HCT116 (cell line): ENCODE results near the gene CCDC121. TPM values are rescaled to one million over a fixed set of nuclear protein-coding genes. Genes with fewer than 3 reads are reported as not detected.

Experiments
- ATAC-seq: fragments of 200-7000 bp; cut with Tn5 transposase; 2 replicates; pipeline ENCODE4 v1.9.1; 2020; ENCODE audit warnings: mild to moderate bottlenecking, moderate library complexity
- BruUV-seq: library from RNA; stranded (reverse); fragments of 400-500 nt; replicated peaks from 2 replicates; lab custom pipeline; 2021; lab: Mats Ljungman, UMichigan
- CTCF ChIA-PET: fragments of 300-600 bp; sonication (Branson Sonifier 250); formaldehyde crosslinking; loops from one replicate; lab custom pipeline; 2021; ENCODE audit warnings: antibody characterized with exemption; lab: Charles Lee
- POLR2A ChIA-PET: fragments of 300-600, 350-600 bp; sonication (Branson Sonifier 250); formaldehyde crosslinking; loops from one replicate; lab custom pipeline; 2021; ENCODE audit warnings: antibody characterized with exemption; lab: Charles Lee
- RAD21 ChIA-PET, 2 experiments: fragments of 300-600 bp; sonication (Branson Sonifier 250); formaldehyde crosslinking; loops; one replicate each; lab custom pipeline; 2023; ENCODE audit warnings: low total read pairs in 2 of 2; ENCODE audit not compliant: uncharacterized antibody in 2 of 2, unreplicated experiment in 2 of 2, low non-redundant PET in 1 of 2; lab: Charles Lee
- DNase-seq: peaks from one replicate; pipeline ENCODE4 v3.0.0-alpha.2; 2010; ENCODE audit warnings: low read depth, low spot score
- H2AFZ ChIP-seq: fragments of 200-600 bp; shearing (Covaris generic), sonication (generic); 2 replicates; pipeline ENCODE4 v1.6.1; 2017; ENCODE audit warnings: low read depth, mixed run types, mixed read lengths, antibody characterized with exemption, low read length; ENCODE audit not compliant: poor library complexity, severe bottlenecking
- H3K27ac ChIP-seq: 2 replicates; pipeline ENCODE4 v1.5.1; 2012; ENCODE audit warnings: low read depth, low read length
- H3K27me3 ChIP-seq: fragments of 200-600 bp; sonication (generic); 2 replicates; pipeline ENCODE4 v1.6.1; 2016; ENCODE audit warnings: mixed run types, low read length, mixed read lengths; ENCODE audit not compliant: insufficient read depth
- H3K36me3 ChIP-seq, 2 experiments: fragments of 200-500 bp in 1 of 2; fragments of 200-600 bp in 1 of 2; sonication (Bioruptor generic) in 1 of 2; sonication (generic) in 1 of 2; 2 replicates each; pipeline versions ENCODE4 v1.5.1 to v1.6.1; 2014 to 2016; ENCODE audit warnings: low read length in 2 of 2, inconsistent platforms in 1 of 2, mixed read lengths in 1 of 2, mixed run types in 1 of 2; ENCODE audit not compliant: insufficient read depth in 2 of 2, control insufficient read depth in 1 of 2
- H3K4me1 ChIP-seq, 2 experiments: fragments of 200-600 bp in 1 of 2; sonication (generic) in 1 of 2; 2 replicates each; pipeline versions ENCODE4 v1.5.1 to v1.6.1; 2012 to 2017; ENCODE audit warnings: low read length in 2 of 2, inconsistent platforms in 1 of 2, mild to moderate bottlenecking in 1 of 2, mixed read lengths in 1 of 2, mixed run types in 1 of 2, moderate library complexity in 1 of 2; ENCODE audit not compliant: insufficient read depth in 2 of 2, control insufficient read depth in 1 of 2
- H3K4me2 ChIP-seq: fragments of 200-600 bp; sonication (generic); 2 replicates; pipeline ENCODE4 v1.6.1; 2017; ENCODE audit warnings: mixed run types, low read length, mixed read lengths
- H3K4me3 ChIP-seq, 2 experiments: fragments of 200-600 bp in 1 of 2; sonication (generic) in 1 of 2; replicated peaks in 1 of 2; 2 replicates each; pipeline ENCODE4 v1.5.1; 2011 to 2016; ENCODE audit warnings: low read length in 2 of 2, control low read depth in 1 of 2, low read depth in 1 of 2, mild to moderate bottlenecking in 1 of 2, mixed read lengths in 1 of 2, mixed run types in 1 of 2
- H3K79me2 ChIP-seq: fragments of 200-600 bp; sonication (generic); 2 replicates; pipeline ENCODE4 v1.6.1; 2017; ENCODE audit warnings: mild to moderate bottlenecking, mixed run types, low read length, moderate library complexity, mixed read lengths; ENCODE audit not compliant: insufficient read depth
- H3K9ac ChIP-seq: fragments of 200-600 bp; sonication (generic); 2 replicates; pipeline ENCODE4 v1.6.1; 2016; ENCODE audit warnings: low read length, mixed read lengths
- H3K9me2 ChIP-seq: fragments of 200-600 bp; sonication (generic), shearing (Covaris generic); 2 replicates; pipeline ENCODE4 v1.6.1; 2017; ENCODE audit warnings: mixed run types, mild to moderate bottlenecking, moderate library complexity; ENCODE audit not compliant: insufficient read depth
- H3K9me3 ChIP-seq, 2 experiments: fragments of 200-500 bp in 1 of 2; fragments of 200-600 bp in 1 of 2; sonication (Bioruptor generic) in 1 of 2; sonication (generic) in 1 of 2; 2 replicates each; pipeline ENCODE4 v1.6.1; 2014 to 2017; ENCODE audit warnings: low read length in 2 of 2, mixed read lengths in 2 of 2, inconsistent platforms in 1 of 2, low read depth in 1 of 2, mild to moderate bottlenecking in 1 of 2, mixed run types in 1 of 2, moderate library complexity in 1 of 2; ENCODE audit not compliant: control insufficient read depth in 1 of 2, insufficient read depth in 1 of 2
- H4K20me1 ChIP-seq: fragments of 200-600 bp; sonication (generic), shearing (Covaris generic); 2 replicates; pipeline ENCODE4 v1.6.1; 2017; ENCODE audit warnings: mixed run types, mild to moderate bottlenecking, moderate library complexity; ENCODE audit not compliant: insufficient read depth
- ATF3 ChIP-seq: IDR thresholded peaks from 2 replicates; pipeline ENCODE4 v1.6.1; 2012
- CEBPB ChIP-seq: IDR thresholded peaks from 2 replicates; pipeline ENCODE4 v1.6.1; 2012; ENCODE audit warnings: low read depth
- CTCF ChIP-seq, 3 experiments: fragments of 200-600 bp in 1 of 3; sonication (generic) in 1 of 3; IDR thresholded peaks in 2 of 3; conservative IDR thresholded peaks in 1 of 3; 2 replicates each; pipeline ENCODE4 v1.5.1; 2012 to 2017; ENCODE audit warnings: low read depth in 2 of 3, low read length in 2 of 3, antibody characterized with exemption in 1 of 3, borderline replicate concordance in 1 of 3, control low read depth in 1 of 3, mild to moderate bottlenecking in 1 of 3, mixed read lengths in 1 of 3, mixed run types in 1 of 3, moderate library complexity in 1 of 3; ENCODE audit not compliant: insufficient read depth in 1 of 3
- ELF1 ChIP-seq: IDR thresholded peaks from 2 replicates; pipeline ENCODE4 v1.6.1; 2012; ENCODE audit warnings: low read depth, borderline replicate concordance
- FOSL1 ChIP-seq: IDR thresholded peaks from 2 replicates; pipeline ENCODE4 v1.6.1; 2012; ENCODE audit warnings: low read depth
- MAX ChIP-seq: IDR thresholded peaks from 2 replicates; pipeline ENCODE4 v1.6.1; 2012
- YY1 ChIP-seq: IDR thresholded peaks from 2 replicates; pipeline ENCODE4 v1.6.1; 2011; ENCODE audit warnings: low read length, low read depth, moderate library complexity, mild to moderate bottlenecking; ENCODE audit not compliant: insufficient replicate concordance; ENCODE audit errors: extremely low read depth
- ZFX ChIP-seq: fragments of 450-650 bp; IDR thresholded peaks from 2 replicates; pipeline ENCODE4 v1.6.1; 2017
- ZNF274 ChIP-seq: fragments of 200-500 bp; sonication (Bioruptor generic); IDR thresholded peaks from 2 replicates; pipeline ENCODE4 v1.6.1; 2014; ENCODE audit warnings: mild to moderate bottlenecking, low read depth, low read length, inconsistent platforms
- intact Hi-C: fragments of 100-400 bp; cut with micrococcal nuclease; formaldehyde crosslinking; loops from 2 replicates; pipeline ENCODE4 v1.10.0; 2022
- total RNA-seq: library from RNA; stranded (reverse); gene quantifications from one replicate; pipeline ENCODE4 v1.2.1, GENCODE V29; 2021; ENCODE audit not compliant: unreplicated experiment

Gene CCDC121
- total RNA-seq, 1 experiment from 2014 or later, result 2.1 TPM

- no peak for TF ChIP-seq CTCF (IDR thresholded peaks at IDR 0.05 in 2 of 3, conservative IDR thresholded peaks at IDR 0.05 in 1 of 3; ENCODE audit: borderline replicate concordance in 1 of 3, insufficient read depth in 1 of 3, low read depth in 2 of 3, low read length in 2 of 3)
Measured at GRCh38 chr2:27582129-27582694, 46.6 kb downstream of the CCDC121 start (continued).

GRCh38 chr2:27581417-27582128 is 47.2 kb downstream of the CCDC121 start:
- H4K20me1 ChIP-seq, result no peaks in the 10 kb centered on the region
- no peak overlapping the region for H2AFZ ChIP-seq
- H3K9me3 ChIP-seq, result no peaks in the 10 kb centered on the region; a peak in 1 of 4 replicates
- H3K4me3 ChIP-seq, result no peak overlapping the region
- H3K36me3 ChIP-seq, result no peaks in the 10 kb centered on the region
- H3K27me3 ChIP-seq, result no peaks in the 10 kb centered on the region
- H3K4me1 ChIP-seq, result peaks cover 0 to 19% of the 10 kb centered on the region in 2 experiments; a peak in 2 of 4 replicates
- DNase-seq (no peak), ATAC-seq (no peak)
- ChIA-PET CTCF (no interaction called here), POLR2A (interaction anchor here (1.3 kb wide), 1 partner anchor 55 kb away, joined by 4 read pairs; no protein-coding TSS in a partner anchor), RAD21 (no interaction called here)
- no peak overlapping the region for H3K9ac ChIP-seq
- peaks cover 37% of the 10 kb centered on the region for H3K79me2 ChIP-seq
- no peak overlapping the region for H3K27ac ChIP-seq
- no peak overlapping the region for H3K4me2 ChIP-seq
- TF ChIP-seq ZNF274 (no peak), CTCF (IDR thresholded peaks at IDR 0.05 in 2 of 3, conservative IDR thresholded peaks at IDR 0.05 in 1 of 3; ENCODE audit: borderline replicate concordance in 1 of 3, insufficient read depth in 1 of 3, low read depth in 2 of 3, low read length in 2 of 3) (no peak), CEBPB (no peak), ZFX (no peak), MAX (no peak), ATF3 (no peak), FOSL1 (no peak), ELF1 (no peak), YY1 (no peak)
- no TSS peak for BruUV-seq
- intact Hi-C loops, result loop anchor here (10.0 kb wide), 1 partner anchor 157 kb away; the partner anchor contains the start of gene NRBP1
- H3K9me2 ChIP-seq, result no peaks in the 10 kb centered on the region
